ENCODE data around the gene EHMT1. TPM values are rescaled to one million over a fixed set of nuclear protein-coding genes. Genes with fewer than 3 reads are reported as not detected.

The EHMT1 gene
- total RNA-seq, 2 experiments from 2014 or later, result 145 to 295 TPM

DNA sequence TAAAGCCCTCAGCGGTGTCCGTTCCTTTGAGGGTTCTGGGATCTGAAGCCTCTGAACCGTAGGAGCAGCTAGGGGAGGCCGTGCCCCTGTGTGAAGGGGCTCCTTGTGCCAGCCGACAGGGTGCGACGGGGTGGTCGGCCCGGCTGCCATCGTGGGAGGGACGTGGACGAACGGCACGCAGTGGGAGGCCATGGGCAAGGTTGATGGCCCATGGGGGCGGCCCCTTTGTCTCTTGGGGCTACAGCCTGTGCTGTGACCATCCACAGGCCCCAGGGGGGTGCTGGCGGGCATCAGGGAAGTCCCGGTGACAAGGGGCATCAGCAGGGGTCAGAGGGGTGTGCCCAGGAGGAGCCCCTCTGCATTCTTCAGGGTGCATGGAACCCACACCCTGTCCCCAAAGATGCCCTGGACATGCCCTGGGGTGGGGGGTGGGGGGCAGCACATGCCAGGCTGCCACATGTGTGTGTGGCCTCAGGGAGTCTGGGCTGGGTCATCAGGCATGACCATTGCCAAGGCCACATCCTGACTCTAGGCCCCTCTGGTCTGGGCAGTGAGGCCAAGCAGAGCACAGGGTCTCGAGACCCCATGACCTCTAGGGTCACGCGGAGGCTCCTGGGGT is 209.2 kb downstream of the EHMT1 start:
- no peak overlapping the region for H3K4me2 ChIP-seq (ENCODE audit: low read length)
- H2AFZ ChIP-seq (ENCODE audit: low read length), result no peak overlapping the region
- H3K4me1 ChIP-seq (ENCODE audit: insufficient read depth, low read length, poor library complexity, severe bottlenecking), result peaks cover 12% of the 10 kb centered on the region
- CTCF ChIA-PET (ENCODE audit: unreplicated experiment), result no interaction called here
- no peak overlapping the region for H3K4me3 ChIP-seq (ENCODE audit: low read depth, low read length, poor library complexity, severe bottlenecking)
- H3K27ac ChIP-seq (ENCODE audit: low read depth, low read length, poor library complexity, severe bottlenecking), result no peak overlapping the region
- no peaks in the 10 kb centered on the region for H4K20me1 ChIP-seq (ENCODE audit: insufficient read depth, low read length)
- TF ChIP-seq, protein P1, sequence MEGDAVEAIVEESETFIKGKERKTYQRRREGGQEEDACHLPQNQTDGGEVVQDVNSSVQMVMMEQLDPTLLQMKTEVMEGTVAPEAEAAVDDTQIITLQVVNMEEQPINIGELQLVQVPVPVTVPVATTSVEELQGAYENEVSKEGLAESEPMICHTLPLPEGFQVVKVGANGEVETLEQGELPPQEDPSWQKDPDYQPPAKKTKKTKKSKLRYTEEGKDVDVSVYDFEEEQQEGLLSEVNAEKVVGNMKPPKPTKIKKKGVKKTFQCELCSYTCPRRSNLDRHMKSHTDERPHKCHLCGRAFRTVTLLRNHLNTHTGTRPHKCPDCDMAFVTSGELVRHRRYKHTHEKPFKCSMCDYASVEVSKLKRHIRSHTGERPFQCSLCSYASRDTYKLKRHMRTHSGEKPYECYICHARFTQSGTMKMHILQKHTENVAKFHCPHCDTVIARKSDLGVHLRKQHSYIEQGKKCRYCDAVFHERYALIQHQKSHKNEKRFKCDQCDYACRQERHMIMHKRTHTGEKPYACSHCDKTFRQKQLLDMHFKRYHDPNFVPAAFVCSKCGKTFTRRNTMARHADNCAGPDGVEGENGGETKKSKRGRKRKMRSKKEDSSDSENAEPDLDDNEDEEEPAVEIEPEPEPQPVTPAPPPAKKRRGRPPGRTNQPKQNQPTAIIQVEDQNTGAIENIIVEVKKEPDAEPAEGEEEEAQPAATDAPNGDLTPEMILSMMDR (conservative IDR thresholded peaks at IDR 0.05; ENCODE audit: low read length), result no peak
- no peak for TF ChIP-seq EZH2phosphoT487 (IDR thresholded peaks at IDR 0.05; ENCODE audit: borderline replicate concordance, low read depth, low read length)
- BruUV-seq (replicated peaks), result no TSS peak
- intact Hi-C loops (cut with micrococcal nuclease; ENCODE audit: unreplicated experiment), result no loop called here
- no peaks in the 10 kb centered on the region for H3K79me2 ChIP-seq (ENCODE audit: insufficient read depth, low read depth, low read length)
- no peaks in the 10 kb centered on the region for H3K9me2 ChIP-seq (ENCODE audit: insufficient read depth, low read length)
- H3K36me3 ChIP-seq (ENCODE audit: insufficient read depth, low read length), result peaks cover 91% of the 10 kb centered on the region
- no peak for DNase-seq (ENCODE audit: low spot score)
- POLR2A ChIA-PET, result interaction anchor here (0.6 kb wide), 1 partner anchor 251 kb away, joined by 3 read pairs; no protein-coding TSS in a partner anchor
- H3K9me3 ChIP-seq (ENCODE audit: low read length), result no peaks in the 10 kb centered on the region

DNA sequence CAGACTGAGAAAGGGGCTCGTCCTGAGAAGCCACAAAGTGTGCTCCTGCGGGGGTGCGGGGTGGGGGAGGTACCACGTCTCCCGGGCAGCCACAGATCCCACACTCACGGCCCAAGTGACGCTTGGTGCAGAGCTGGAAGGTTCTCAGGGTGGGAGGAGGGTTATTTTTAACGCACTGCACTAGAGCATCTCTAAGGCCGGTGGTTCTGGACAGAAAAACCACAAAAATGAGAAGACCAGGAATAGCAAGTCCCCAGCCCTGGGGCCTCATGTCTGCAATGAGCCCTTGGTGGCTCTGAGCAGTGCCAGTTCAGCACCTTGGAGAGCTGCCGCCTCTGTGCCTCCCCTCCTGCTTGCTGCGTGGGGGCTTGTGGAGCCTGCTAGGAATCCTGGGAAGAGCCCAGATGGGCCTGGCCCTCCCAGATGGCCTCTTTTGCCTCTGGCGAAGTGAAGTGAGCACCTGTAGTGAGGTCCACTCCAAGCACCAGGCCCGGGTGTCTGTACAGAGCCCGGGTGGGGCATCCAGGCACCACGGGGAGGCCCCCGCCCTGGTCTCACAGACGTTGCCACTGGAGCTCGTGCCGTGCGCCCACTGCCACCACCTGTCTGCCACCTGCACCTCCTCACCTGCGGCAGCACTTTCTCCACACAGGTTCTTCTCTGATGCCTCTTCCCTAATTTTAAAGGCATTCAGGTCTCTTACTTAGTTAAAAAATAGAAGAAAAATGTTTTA is 209.9 kb downstream of the EHMT1 start:
- H3K27ac ChIP-seq (ENCODE audit: low read depth, low read length, poor library complexity, severe bottlenecking), result no peak overlapping the region
- no peak overlapping the region for H3K4me3 ChIP-seq (ENCODE audit: low read depth, low read length, poor library complexity, severe bottlenecking)
- no peak for TF ChIP-seq EZH2phosphoT487 (IDR thresholded peaks at IDR 0.05; ENCODE audit: borderline replicate concordance, low read depth, low read length)
- TF ChIP-seq, protein P1 (conservative IDR thresholded peaks at IDR 0.05; ENCODE audit: low read length), result no peak
- H2AFZ ChIP-seq (ENCODE audit: low read length), result no peak overlapping the region
- intact Hi-C loops (cut with micrococcal nuclease; ENCODE audit: unreplicated experiment), result no loop called here
- no peaks in the 10 kb centered on the region for H3K9me2 ChIP-seq (ENCODE audit: insufficient read depth, low read length)
- BruUV-seq (replicated peaks), result no TSS peak
- H3K4me2 ChIP-seq (ENCODE audit: low read length), result no peak overlapping the region
- H3K9me3 ChIP-seq (ENCODE audit: low read length), result no peaks in the 10 kb centered on the region
- H3K36me3 ChIP-seq (ENCODE audit: insufficient read depth, low read length), result peaks cover 97% of the 10 kb centered on the region
- POLR2A ChIA-PET, result interaction anchor here (0.5 to 0.6 kb wide), 2 partner anchors 66 to 252 kb away, joined by 3 to 4 read pairs; no protein-coding TSS in a partner anchor
- no peak for DNase-seq (ENCODE audit: low spot score)
- no peaks in the 10 kb centered on the region for H3K79me2 ChIP-seq (ENCODE audit: insufficient read depth, low read depth, low read length)
- H4K20me1 ChIP-seq (ENCODE audit: insufficient read depth, low read length), result no peaks in the 10 kb centered on the region
- peaks cover 12% of the 10 kb centered on the region for H3K4me1 ChIP-seq (ENCODE audit: insufficient read depth, low read length, poor library complexity, severe bottlenecking)
- CTCF ChIA-PET (ENCODE audit: unreplicated experiment), result no interaction called here
